ENCODE measurements around the gene CLCN4.

Gene CLCN4

GRCh38 chrX:10157543-10157942 lies 768 bp downstream of the CLCN4 start:
- H3K4me1 ChIP-seq (ENCODE audit: insufficient read depth, poor library complexity, severe bottlenecking): peaks cover 6% of the 10 kb centered on the region
- H3K27me3 ChIP-seq (ENCODE audit: insufficient read depth, poor library complexity, severe bottlenecking): no peaks in the 10 kb centered on the region
- H3K9me3 ChIP-seq (ENCODE audit: severe bottlenecking): no peaks in the 10 kb centered on the region
- H3K4me3 ChIP-seq (ENCODE audit: severe bottlenecking): no peak overlapping the region
- TF ChIP-seq CTCF (IDR thresholded peaks at IDR 0.05; ENCODE audit: poor library complexity, severe bottlenecking): no peak
- ATAC-seq (ENCODE audit: low read depth) (peak; percentile 51; the same call in 2 of the 3 replicates), DNase-seq (ENCODE audit: low spot score) (no peak)
- H3K36me3 ChIP-seq (ENCODE audit: low read depth): no peaks in the 10 kb centered on the region
- H3K27ac ChIP-seq (ENCODE audit: poor library complexity, severe bottlenecking): no peak overlapping the region

GRCh38 chrX:10158279-10159144 lies 1.7 kb downstream of the CLCN4 start:
- DNase-seq (ENCODE audit: low spot score): no peak
- peaks cover 6% of the 10 kb centered on the region for H3K4me1 ChIP-seq (ENCODE audit: insufficient read depth, poor library complexity, severe bottlenecking)
- H3K36me3 ChIP-seq (ENCODE audit: low read depth): no peaks in the 10 kb centered on the region
- H3K27me3 ChIP-seq (ENCODE audit: insufficient read depth, poor library complexity, severe bottlenecking): no peaks in the 10 kb centered on the region
- no peak; the same call in 2 of the 3 replicates for ATAC-seq (ENCODE audit: low read depth)
- no peak overlapping the region for H3K27ac ChIP-seq (ENCODE audit: poor library complexity, severe bottlenecking)
- no peaks in the 10 kb centered on the region for H3K9me3 ChIP-seq (ENCODE audit: severe bottlenecking)
- H3K4me3 ChIP-seq (ENCODE audit: severe bottlenecking): peak overlapping the region; percentile 7
- no peak for TF ChIP-seq CTCF (IDR thresholded peaks at IDR 0.05; ENCODE audit: poor library complexity, severe bottlenecking)

- TF ChIP-seq CTCF (IDR thresholded peaks at IDR 0.05; ENCODE audit: poor library complexity, severe bottlenecking): no peak
- H3K36me3 ChIP-seq (ENCODE audit: low read depth): no peaks in the 10 kb centered on the region
- DNase-seq (ENCODE audit: low spot score) (no peak), ATAC-seq (ENCODE audit: low read depth) (no peak)
- no peak overlapping the region for H3K4me3 ChIP-seq (ENCODE audit: severe bottlenecking)
- peaks cover 6% of the 10 kb centered on the region for H3K4me1 ChIP-seq (ENCODE audit: insufficient read depth, poor library complexity, severe bottlenecking)
- H3K27ac ChIP-seq (ENCODE audit: poor library complexity, severe bottlenecking): no peak overlapping the region
- no peaks in the 10 kb centered on the region for H3K9me3 ChIP-seq (ENCODE audit: severe bottlenecking)
- H3K27me3 ChIP-seq (ENCODE audit: insufficient read depth, poor library complexity, severe bottlenecking): no peaks in the 10 kb centered on the region
These were observed 2.3 kb downstream of the CLCN4 start for GRCh38 chrX:10159145-10159468.

GRCh38 chrX:10160211-10160610 lies 3.4 kb downstream of the CLCN4 start:
- no peaks in the 10 kb centered on the region for H3K9me3 ChIP-seq (ENCODE audit: severe bottlenecking)
- no peak for ATAC-seq (ENCODE audit: low read depth)
- no peaks in the 10 kb centered on the region for H3K27me3 ChIP-seq (ENCODE audit: insufficient read depth, poor library complexity, severe bottlenecking)
- no peak for DNase-seq (ENCODE audit: low spot score)
- no peak for TF ChIP-seq CTCF (IDR thresholded peaks at IDR 0.05; ENCODE audit: poor library complexity, severe bottlenecking)
- H3K4me3 ChIP-seq (ENCODE audit: severe bottlenecking): no peak overlapping the region
- H3K27ac ChIP-seq (ENCODE audit: poor library complexity, severe bottlenecking): no peak overlapping the region
- no peaks in the 10 kb centered on the region for H3K36me3 ChIP-seq (ENCODE audit: low read depth)
- peaks cover 6% of the 10 kb centered on the region for H3K4me1 ChIP-seq (ENCODE audit: insufficient read depth, poor library complexity, severe bottlenecking)

- TF ChIP-seq CTCF (IDR thresholded peaks at IDR 0.05; ENCODE audit: poor library complexity, severe bottlenecking): no peak
- Histone ChIP-seq H3K4me3 (ENCODE audit: severe bottlenecking) (no peak overlapping the region), H3K4me1 (ENCODE audit: insufficient read depth, poor library complexity, severe bottlenecking) (peaks cover 1% of the 10 kb centered on the region), H3K27me3 (ENCODE audit: insufficient read depth, poor library complexity, severe bottlenecking) (no peaks in the 10 kb centered on the region), H3K36me3 (ENCODE audit: low read depth) (no peaks in the 10 kb centered on the region), H3K27ac (ENCODE audit: poor library complexity, severe bottlenecking) (no peak overlapping the region), H3K9me3 (ENCODE audit: severe bottlenecking) (no peaks in the 10 kb centered on the region)
- ATAC-seq (ENCODE audit: low read depth) (no peak), DNase-seq (ENCODE audit: low spot score) (no peak)
These were observed 6.3 kb downstream of the CLCN4 start for GRCh38 chrX:10163031-10163430.

All from RWPE2 (cell line).